HepG2 (cell line): ENCODE measurements around the gene MS4A3.

ENCODE experiments used
- HNF4A ChIP-seq: sonication (generic); formaldehyde crosslinking; IDR thresholded peaks from 2 replicates; pipeline ENCODE4 v1.4.0; 2020; ENCODE audit warnings: missing genetic modification reagents
- PCBP2 ChIP-seq: fragments of 200-400 bp; formaldehyde crosslinking; optimal IDR thresholded peaks from 2 replicates; pipeline ENCODE3; 2018; ENCODE audit warnings: low read length, low read depth; ENCODE audit not compliant: poor library complexity, severe bottlenecking
- POLR2A ChIP-seq, 2 experiments: IDR thresholded peaks; 2 replicates each; pipeline ENCODE4 v1.6.1; 2011; ENCODE audit warnings: low read depth in 2 of 2, low read length in 2 of 2, mild to moderate bottlenecking in 1 of 2, moderate library complexity in 1 of 2; ENCODE audit not compliant: insufficient read depth in 1 of 2
- TAF1 ChIP-seq: sonication (generic); formaldehyde crosslinking; IDR thresholded peaks from 2 replicates; pipeline ENCODE4 v1.4.0; 2020; ENCODE audit warnings: missing genetic modification reagents
- TARDBP ChIP-seq: sonication (generic); formaldehyde crosslinking; IDR thresholded peaks from 2 replicates; pipeline ENCODE4 v1.8.0; 2022; ENCODE audit warnings: mild to moderate bottlenecking, missing genetic modification reagents

DNA sequence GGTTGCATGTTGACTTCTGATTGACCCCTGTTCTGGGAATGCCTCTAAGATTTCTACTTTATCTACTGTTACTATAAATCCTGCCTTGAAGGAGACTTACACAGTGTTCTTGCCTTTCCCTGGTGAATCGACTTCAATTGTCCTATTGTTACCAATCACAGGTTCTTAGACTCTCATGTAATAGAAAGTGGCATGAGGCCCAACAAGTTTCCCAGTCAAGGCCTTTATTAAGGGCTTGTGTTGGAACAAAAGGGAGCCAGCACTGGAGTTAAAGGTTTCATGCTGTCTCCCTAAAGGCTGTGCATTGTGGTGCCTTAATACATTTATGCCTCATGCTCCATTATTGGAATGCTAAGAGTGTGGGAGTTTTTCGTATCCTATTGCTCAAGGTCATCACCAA is 55.3 kb downstream of the MS4A3 start:
- TF ChIP-seq POLR2A (IDR thresholded peaks at IDR 0.05; ENCODE audit: insufficient read depth in 1 of 2, low read depth in 2 of 2, low read length in 2 of 2) (no peak), TAF1 (CRISPR knock-in tag) (no peak), HNF4A (no peak), PCBP2 (no peak), TARDBP (CRISPR knock-in tag) (no peak)
